Measurements from ENCODE around the gene PVALEF.

Gene PVALEF

GRCh38 chr17:81195941-81196495 lies 30.7 kb downstream of the PVALEF start:
- no peak overlapping the region for H3K27ac ChIP-seq
- TF ChIP-seq ZFX (IDR thresholded peaks at IDR 0.05; ENCODE audit: borderline replicate concordance) (no peak), CTCF (IDR thresholded peaks at IDR 0.05) (no peak)

- TF ChIP-seq ZFX (IDR thresholded peaks at IDR 0.05; ENCODE audit: borderline replicate concordance) (no peak), CTCF (IDR thresholded peaks at IDR 0.05) (no peak)
- H3K27ac ChIP-seq, result no peak overlapping the region
Observed at GRCh38 chr17:81196505-81197408, 31.4 kb downstream of the PVALEF start.

- H3K27ac ChIP-seq, result no peak overlapping the region
- TF ChIP-seq CTCF (IDR thresholded peaks at IDR 0.05) (no peak), ZFX (IDR thresholded peaks at IDR 0.05; ENCODE audit: borderline replicate concordance) (no peak)
Observed at GRCh38 chr17:81197409-81197795, 32.1 kb downstream of the PVALEF start.

GRCh38 chr17:81197831-81198490 lies 32.7 kb downstream of the PVALEF start:
- no peak for TF ChIP-seq ZFX (IDR thresholded peaks at IDR 0.05; ENCODE audit: borderline replicate concordance)
- TF ChIP-seq CTCF (IDR thresholded peaks at IDR 0.05), result no peak
- H3K27ac ChIP-seq, result no peak overlapping the region

- H3K27ac ChIP-seq, result no peak overlapping the region
- TF ChIP-seq CTCF (IDR thresholded peaks at IDR 0.05) (no peak), ZFX (IDR thresholded peaks at IDR 0.05; ENCODE audit: borderline replicate concordance) (no peak)
Observed at GRCh38 chr17:81198826-81199481, 33.6 kb downstream of the PVALEF start.

- H3K27ac ChIP-seq, result no peak overlapping the region
- TF ChIP-seq ZFX (IDR thresholded peaks at IDR 0.05; ENCODE audit: borderline replicate concordance), result no peak
- no peak for TF ChIP-seq CTCF (IDR thresholded peaks at IDR 0.05)
Observed at GRCh38 chr17:81199482-81199830, 34.1 kb downstream of the PVALEF start.
